Measurements from ENCODE around the gene ADAMTSL1. TPM values are rescaled to one million over a fixed set of nuclear protein-coding genes. Genes with fewer than 3 reads are reported as not detected.

The ADAMTSL1 gene
- total RNA-seq, 1 experiment from 2014 or later: not detected

DNA sequence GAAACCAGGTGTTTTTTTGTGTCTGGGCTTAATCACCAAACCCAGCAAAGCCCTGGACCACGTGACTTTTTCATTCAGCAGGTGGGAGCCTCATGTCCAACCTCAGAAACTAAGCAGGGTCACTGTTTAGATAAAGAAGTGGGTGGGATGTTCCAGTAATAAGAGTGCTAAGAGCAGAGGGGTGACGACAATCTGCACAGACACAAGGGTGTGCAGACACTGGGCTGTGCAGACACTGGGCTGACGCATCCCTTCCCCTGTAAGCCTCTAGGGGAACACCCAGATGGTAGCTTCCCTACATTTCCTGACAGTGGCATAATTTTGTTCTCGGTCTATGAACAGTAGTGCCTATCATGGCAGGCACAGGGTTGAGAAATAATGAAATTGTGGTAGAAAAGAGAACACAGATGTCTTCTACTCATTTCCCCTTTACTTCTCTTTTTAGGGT, 474.0 kb downstream of the ADAMTSL1 start:
- DNase-seq: no peak
- CTCF ChIA-PET: no interaction called here
- no TSS peak for BruUV-seq (replicated peaks)
- no peaks in the 10 kb centered on the region for H3K4me1 Mint-ChIP-seq (ENCODE audit: low read depth, unreplicated experiment)
- no peak overlapping the region for H3K27ac Mint-ChIP-seq (ENCODE audit: unreplicated experiment)
- no peak overlapping the region for H3K4me3 Mint-ChIP-seq (ENCODE audit: low read depth, unreplicated experiment)
- no peaks in the 10 kb centered on the region for H3K36me3 Mint-ChIP-seq (ENCODE audit: insufficient read depth, unreplicated experiment)
- peaks cover 89% of the 10 kb centered on the region for H3K27me3 Mint-ChIP-seq (ENCODE audit: unreplicated experiment)
- no peaks in the 10 kb centered on the region for H3K9me3 Mint-ChIP-seq (ENCODE audit: low read depth, unreplicated experiment)
- TF ChIP-seq, protein P1, sequence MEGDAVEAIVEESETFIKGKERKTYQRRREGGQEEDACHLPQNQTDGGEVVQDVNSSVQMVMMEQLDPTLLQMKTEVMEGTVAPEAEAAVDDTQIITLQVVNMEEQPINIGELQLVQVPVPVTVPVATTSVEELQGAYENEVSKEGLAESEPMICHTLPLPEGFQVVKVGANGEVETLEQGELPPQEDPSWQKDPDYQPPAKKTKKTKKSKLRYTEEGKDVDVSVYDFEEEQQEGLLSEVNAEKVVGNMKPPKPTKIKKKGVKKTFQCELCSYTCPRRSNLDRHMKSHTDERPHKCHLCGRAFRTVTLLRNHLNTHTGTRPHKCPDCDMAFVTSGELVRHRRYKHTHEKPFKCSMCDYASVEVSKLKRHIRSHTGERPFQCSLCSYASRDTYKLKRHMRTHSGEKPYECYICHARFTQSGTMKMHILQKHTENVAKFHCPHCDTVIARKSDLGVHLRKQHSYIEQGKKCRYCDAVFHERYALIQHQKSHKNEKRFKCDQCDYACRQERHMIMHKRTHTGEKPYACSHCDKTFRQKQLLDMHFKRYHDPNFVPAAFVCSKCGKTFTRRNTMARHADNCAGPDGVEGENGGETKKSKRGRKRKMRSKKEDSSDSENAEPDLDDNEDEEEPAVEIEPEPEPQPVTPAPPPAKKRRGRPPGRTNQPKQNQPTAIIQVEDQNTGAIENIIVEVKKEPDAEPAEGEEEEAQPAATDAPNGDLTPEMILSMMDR (IDR thresholded peaks at IDR 0.05; ENCODE audit: unreplicated experiment): no peak
- intact Hi-C loops (cut with micrococcal nuclease; ENCODE audit: unreplicated experiment): no loop called here

DNA sequence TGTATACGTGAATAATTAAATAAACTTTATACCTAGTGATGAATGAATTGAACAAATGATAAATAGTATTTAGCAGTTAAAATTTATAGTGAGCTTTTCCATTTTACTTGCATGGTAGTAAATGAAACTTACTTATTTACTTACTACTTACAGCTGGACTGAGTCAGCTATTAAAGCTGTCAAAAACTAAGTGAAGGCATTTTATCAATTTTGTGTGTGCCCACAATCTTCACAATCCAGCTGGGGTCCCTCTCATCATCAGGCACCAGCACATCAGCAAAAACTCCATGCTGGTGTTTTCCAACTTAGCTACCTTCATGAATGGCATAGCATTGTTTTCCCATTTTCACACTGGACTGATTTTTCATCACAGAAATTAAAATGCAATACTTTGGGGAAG, 478.0 kb downstream of the ADAMTSL1 start:
- DNase-seq: no peak
- Mint-ChIP-seq H3K4me1 (ENCODE audit: low read depth, unreplicated experiment) (no peaks in the 10 kb centered on the region), H3K27ac (ENCODE audit: unreplicated experiment) (no peak overlapping the region), H3K9me3 (ENCODE audit: low read depth, unreplicated experiment) (no peaks in the 10 kb centered on the region), H3K36me3 (ENCODE audit: insufficient read depth, unreplicated experiment) (no peaks in the 10 kb centered on the region), H3K27me3 (ENCODE audit: unreplicated experiment) (peaks cover 74% of the 10 kb centered on the region), H3K4me3 (ENCODE audit: low read depth, unreplicated experiment) (no peak overlapping the region)
- TF ChIP-seq, protein P1 (IDR thresholded peaks at IDR 0.05; ENCODE audit: unreplicated experiment): no peak
- CTCF ChIA-PET: no interaction called here
- BruUV-seq (replicated peaks): no TSS peak
- intact Hi-C loops (cut with micrococcal nuclease; ENCODE audit: unreplicated experiment): no loop called here

DNA sequence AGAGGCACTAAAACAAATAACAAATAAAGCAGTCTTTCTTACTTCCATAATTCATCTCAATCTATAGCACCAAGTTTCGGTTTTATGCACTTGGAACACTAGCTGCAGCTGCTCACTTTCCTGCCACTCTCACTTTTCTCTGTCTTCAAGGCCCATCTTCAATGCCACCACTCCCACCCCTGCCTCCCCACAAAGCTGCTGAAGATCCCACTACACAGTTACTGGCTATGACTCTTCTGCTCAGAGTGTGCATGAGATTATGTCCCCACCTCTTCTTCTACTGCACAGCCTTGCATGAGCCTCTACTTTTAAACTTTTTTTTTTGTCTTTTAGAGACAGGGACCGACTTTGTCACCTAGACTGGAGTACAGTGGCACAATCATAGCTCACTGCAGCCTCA, 481.7 kb downstream of the ADAMTSL1 start:
- Mint-ChIP-seq H3K4me3 (ENCODE audit: low read depth, unreplicated experiment) (no peak overlapping the region), H3K4me1 (ENCODE audit: low read depth, unreplicated experiment) (no peaks in the 10 kb centered on the region), H3K27ac (ENCODE audit: unreplicated experiment) (no peak overlapping the region), H3K27me3 (ENCODE audit: unreplicated experiment) (peaks cover 69% of the 10 kb centered on the region), H3K9me3 (ENCODE audit: low read depth, unreplicated experiment) (no peaks in the 10 kb centered on the region), H3K36me3 (ENCODE audit: insufficient read depth, unreplicated experiment) (no peaks in the 10 kb centered on the region)
- CTCF ChIA-PET: interaction anchor here (0.6 to 0.7 kb wide), 2 partner anchors 599 to 815 kb away, joined by 3 to 7 read pairs; no protein-coding TSS in a partner anchor
- TF ChIP-seq, protein P1 (IDR thresholded peaks at IDR 0.05; ENCODE audit: unreplicated experiment): no peak
- no peak for DNase-seq
- intact Hi-C loops (cut with micrococcal nuclease; ENCODE audit: unreplicated experiment): no loop called here
- no TSS peak for BruUV-seq (replicated peaks)

Small RNA genes lying within 50 kb of the gene (microRNA-seq; reads per million reads assigned to microRNA genes)
- not detected for gene MIR3152
